C4-2B (cell line): ENCODE data around the gene ZNF71.

Source experiments
- H3K27ac ChIP-seq: fragments of 450-650 bp; 2 replicates; pipeline ENCODE4 v1.5.1; 2017
- ZFX ChIP-seq: fragments of 450-650 bp; IDR thresholded peaks from 2 replicates; pipeline ENCODE4 v1.6.1; 2017
- TF ChIP-seq, protein P1 (sequence below): fragments of 450-650 bp; conservative IDR thresholded peaks from 2 replicates; pipeline ENCODE4 v1.5.1; 2017; ENCODE audit warnings: mild to moderate bottlenecking

Gene ZNF71

DNA sequence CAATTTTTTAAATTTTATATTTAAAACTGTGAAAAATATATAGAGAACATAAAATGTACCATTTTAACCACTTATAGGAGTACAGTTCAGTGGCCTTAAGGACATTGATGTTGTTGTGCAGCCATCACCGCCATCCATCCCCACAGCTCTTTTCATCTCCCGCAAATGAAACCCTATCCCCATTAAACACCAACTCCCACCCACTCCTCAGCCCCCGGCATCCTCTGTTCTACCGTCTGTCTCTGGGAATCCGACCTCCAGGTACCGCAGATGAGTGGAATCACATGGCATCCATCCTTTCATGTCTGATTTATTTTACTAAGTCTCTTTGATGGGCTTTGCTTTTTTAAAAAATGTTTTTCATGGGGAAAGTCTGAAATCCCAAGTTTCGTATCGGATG lies 24.0 kb downstream of the ZNF71 start:
- TF ChIP-seq, protein P1, sequence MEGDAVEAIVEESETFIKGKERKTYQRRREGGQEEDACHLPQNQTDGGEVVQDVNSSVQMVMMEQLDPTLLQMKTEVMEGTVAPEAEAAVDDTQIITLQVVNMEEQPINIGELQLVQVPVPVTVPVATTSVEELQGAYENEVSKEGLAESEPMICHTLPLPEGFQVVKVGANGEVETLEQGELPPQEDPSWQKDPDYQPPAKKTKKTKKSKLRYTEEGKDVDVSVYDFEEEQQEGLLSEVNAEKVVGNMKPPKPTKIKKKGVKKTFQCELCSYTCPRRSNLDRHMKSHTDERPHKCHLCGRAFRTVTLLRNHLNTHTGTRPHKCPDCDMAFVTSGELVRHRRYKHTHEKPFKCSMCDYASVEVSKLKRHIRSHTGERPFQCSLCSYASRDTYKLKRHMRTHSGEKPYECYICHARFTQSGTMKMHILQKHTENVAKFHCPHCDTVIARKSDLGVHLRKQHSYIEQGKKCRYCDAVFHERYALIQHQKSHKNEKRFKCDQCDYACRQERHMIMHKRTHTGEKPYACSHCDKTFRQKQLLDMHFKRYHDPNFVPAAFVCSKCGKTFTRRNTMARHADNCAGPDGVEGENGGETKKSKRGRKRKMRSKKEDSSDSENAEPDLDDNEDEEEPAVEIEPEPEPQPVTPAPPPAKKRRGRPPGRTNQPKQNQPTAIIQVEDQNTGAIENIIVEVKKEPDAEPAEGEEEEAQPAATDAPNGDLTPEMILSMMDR, result no peak
- TF ChIP-seq ZFX, result no peak

GRCh38 chr19:56622374-56622773 lies 27.3 kb downstream of the ZNF71 start:
- TF ChIP-seq ZFX, result no peak
- TF ChIP-seq, protein P1, result no peak

More for the DNA sequence above, 24.0 kb downstream of the ZNF71 start:
- no peak overlapping the region for H3K27ac ChIP-seq

DNA sequence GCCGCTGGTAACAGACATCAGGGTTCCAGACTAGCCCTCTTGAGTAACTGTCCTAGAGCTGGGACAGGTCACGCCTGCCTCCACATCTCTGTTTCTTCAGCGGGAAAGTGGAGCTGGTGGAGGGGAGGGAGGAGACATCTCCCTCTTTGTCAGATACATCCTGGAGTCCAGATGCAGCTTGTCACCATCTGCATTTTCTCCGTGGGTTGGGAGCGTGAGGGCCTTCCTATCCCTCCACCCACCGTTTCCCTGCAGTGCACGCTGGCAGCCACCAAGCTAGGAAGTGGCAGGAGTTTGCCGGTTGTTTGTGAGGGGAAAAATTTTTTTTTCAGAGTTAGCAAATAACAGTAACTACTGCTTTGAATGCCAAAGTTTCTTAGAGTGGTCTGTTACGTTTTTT lies 27.9 kb downstream of the ZNF71 start:
- no peak overlapping the region for H3K27ac ChIP-seq
- TF ChIP-seq, protein P1, result no peak
- no peak for TF ChIP-seq ZFX

More at GRCh38 chr19:56622374-56622773, 27.3 kb downstream of the ZNF71 start:
- no peak overlapping the region for H3K27ac ChIP-seq

DNA sequence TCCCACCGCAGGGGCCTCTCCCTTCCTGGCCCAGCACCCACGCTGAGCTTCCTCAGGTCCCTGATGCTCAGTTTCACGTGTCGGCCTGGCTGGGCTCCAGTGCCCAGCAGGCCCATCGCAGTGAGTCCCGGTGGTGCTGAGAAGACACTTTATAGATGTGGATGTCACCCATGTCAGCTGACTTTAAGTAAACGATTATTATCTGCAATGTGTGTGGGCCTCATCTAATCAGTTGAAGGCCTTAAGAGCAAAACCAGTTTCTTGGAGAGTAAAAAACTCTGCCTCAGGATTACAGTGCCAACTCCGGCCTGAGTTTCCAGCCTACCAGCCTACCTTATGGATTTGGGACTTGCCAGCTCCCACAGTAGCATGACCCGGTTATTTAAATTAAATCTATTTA lies 30.6 kb downstream of the ZNF71 start:
- TF ChIP-seq, protein P1, result no peak
- no peak for TF ChIP-seq ZFX
- no peak overlapping the region for H3K27ac ChIP-seq

DNA sequence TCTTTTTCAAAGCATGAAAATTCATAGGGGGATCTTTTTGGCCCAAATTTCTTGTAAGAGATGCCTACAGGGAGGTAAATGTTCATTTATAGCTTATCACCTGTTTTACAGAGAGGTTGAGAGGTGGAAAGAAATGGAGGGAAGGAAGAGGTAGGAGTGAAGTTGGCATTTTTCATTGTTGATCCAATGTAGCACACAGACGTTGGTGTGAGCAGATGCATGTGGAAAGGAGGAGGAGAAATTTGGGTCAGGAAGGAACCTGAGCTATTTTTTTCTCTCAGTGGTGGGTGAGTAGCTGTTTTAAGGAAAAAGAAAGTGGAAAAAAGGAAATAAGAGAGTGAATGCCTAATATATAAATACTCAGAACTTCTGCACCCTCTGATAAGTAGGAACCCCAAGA lies 37.9 kb downstream of the ZNF71 start:
- no peak for TF ChIP-seq ZFX
- TF ChIP-seq, protein P1, result no peak
- no peak overlapping the region for H3K27ac ChIP-seq

- H3K27ac ChIP-seq, result no peak overlapping the region
- TF ChIP-seq ZFX, result no peak
- TF ChIP-seq, protein P1, result no peak
Measured at GRCh38 chr19:56637976-56638555, 43.0 kb downstream of the ZNF71 start.

DNA sequence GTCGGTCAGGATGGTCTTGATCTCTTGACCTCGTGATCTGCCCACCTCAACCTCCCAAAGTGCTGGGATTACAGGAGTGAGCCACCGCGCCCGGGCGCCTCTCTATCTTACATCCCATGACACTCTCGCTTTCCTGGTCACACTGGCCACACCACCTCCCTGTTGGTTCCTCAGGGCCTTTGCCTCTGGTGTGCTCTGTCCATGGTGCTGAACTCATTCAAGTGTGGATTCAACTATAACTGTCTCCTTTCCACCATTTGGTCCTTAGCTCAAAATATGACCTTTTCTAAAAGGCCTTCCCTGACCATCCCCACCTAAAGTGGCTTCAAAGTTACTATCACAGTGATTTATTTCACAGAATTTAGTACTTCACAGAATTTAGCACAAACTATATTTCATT lies 44.1 kb downstream of the ZNF71 start:
- no peak overlapping the region for H3K27ac ChIP-seq
- TF ChIP-seq ZFX, result no peak
- TF ChIP-seq, protein P1, result no peak
